Jurkat, Clone E6-1 (cell line): Measurements from ENCODE around the gene RAB28. TPM values are rescaled to one million over a fixed set of nuclear protein-coding genes. Genes with fewer than 3 reads are reported as not detected.

Experiments used
- DNase-seq: peaks from one replicate; pipeline ENCODE4 v3.0.0-alpha.2; 2011; ENCODE audit warnings: low read depth, low spot score
- H3K4me3 ChIP-seq: 2 replicates; pipeline ENCODE4 v1.5.1; 2011; ENCODE audit warnings: mild to moderate bottlenecking, low read length, control low read depth, moderate library complexity
- polyA plus RNA-seq: library from polyadenylated mRNA; unstranded; fragments of >200 nt; gene quantifications from one replicate; pipeline ENCODE4 v1.2.1, GENCODE V29; 2012; ENCODE audit warnings: missing spikeins; ENCODE audit not compliant: insufficient read length, insufficient read depth

RAB28 gene
- polyA plus RNA-seq: 32.0 TPM

- H3K4me3 ChIP-seq: peak within 1 kb of the TSS; percentile 80
- DNase-seq: peak; percentile 90
Measured at GRCh38 chr4:13484122-13484748, at the start of gene RAB28. Gene RAB28, minus strand, starts transcription at chr4:13484340.

- DNase-seq: no peak
- H3K4me3 ChIP-seq: no peak overlapping the region
Measured at GRCh38 chr4:13531625-13531998, 47.5 kb upstream of the RAB28 start.

- no peak for DNase-seq
Measured at GRCh38 chr4:13530823-13531624, 46.9 kb upstream of the RAB28 start.

GRCh38 chr4:13529128-13529919 lies 45.2 kb upstream of the RAB28 start:
- no peak overlapping the region for H3K4me3 ChIP-seq
- DNase-seq: no peak

More at GRCh38 chr4:13530823-13531624, 46.9 kb upstream of the RAB28 start:
- H3K4me3 ChIP-seq: no peak overlapping the region

- H3K4me3 ChIP-seq: no peak overlapping the region
- no peak for DNase-seq
Measured at GRCh38 chr4:13528821-13529127, 44.6 kb upstream of the RAB28 start.

- DNase-seq: no peak
Measured at GRCh38 chr4:13527981-13528820, 44.1 kb upstream of the RAB28 start.

GRCh38 chr4:13527192-13527980 lies 43.2 kb upstream of the RAB28 start:
- no peak overlapping the region for H3K4me3 ChIP-seq
- no peak for DNase-seq

More at GRCh38 chr4:13527981-13528820, 44.1 kb upstream of the RAB28 start:
- H3K4me3 ChIP-seq: no peak overlapping the region

GRCh38 chr4:13526658-13527057 lies 42.5 kb upstream of the RAB28 start:
- H3K4me3 ChIP-seq: no peak overlapping the region
- DNase-seq: no peak

GRCh38 chr4:13525606-13526281 lies 41.6 kb upstream of the RAB28 start:
- H3K4me3 ChIP-seq: no peak overlapping the region
- DNase-seq: no peak

- H3K4me3 ChIP-seq: no peak overlapping the region
- DNase-seq: no peak
Measured at GRCh38 chr4:13524504-13525243, 40.5 kb upstream of the RAB28 start.

GRCh38 chr4:13523591-13524503 lies 39.7 kb upstream of the RAB28 start:
- H3K4me3 ChIP-seq: no peak overlapping the region
- DNase-seq: no peak

GRCh38 chr4:13523105-13523477 lies 39.0 kb upstream of the RAB28 start:
- no peak for DNase-seq
- no peak overlapping the region for H3K4me3 ChIP-seq

GRCh38 chr4:13522282-13523104 lies 38.4 kb upstream of the RAB28 start:
- H3K4me3 ChIP-seq: no peak overlapping the region
- DNase-seq: no peak

- no peak overlapping the region for H3K4me3 ChIP-seq
- DNase-seq: no peak
Measured at GRCh38 chr4:13521047-13521446, 36.9 kb upstream of the RAB28 start.

- DNase-seq: no peak
- H3K4me3 ChIP-seq: no peak overlapping the region
Measured at GRCh38 chr4:13516315-13516860, 32.2 kb upstream of the RAB28 start.
